ENCODE results near the gene PRKCZ.

DNA sequence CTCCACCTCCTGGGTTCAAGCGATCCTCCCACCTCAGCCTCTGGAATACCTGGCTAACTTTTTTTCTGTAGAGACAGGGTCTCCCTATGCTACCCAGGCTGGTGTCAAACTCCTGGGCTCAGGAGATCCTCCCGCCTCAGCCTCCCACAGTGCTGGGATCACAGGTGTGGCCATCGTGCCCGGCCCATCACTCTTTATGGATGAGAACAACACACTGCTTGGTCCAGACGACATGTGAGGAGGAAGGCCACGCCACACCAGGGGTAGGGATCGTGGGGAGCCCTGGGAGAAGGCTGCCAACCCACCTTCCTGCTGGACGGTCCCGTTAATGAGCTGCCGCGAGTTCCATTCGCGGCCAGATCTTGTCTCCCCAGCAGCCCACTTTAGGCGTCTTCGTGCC, 36.0 kb upstream of the PRKCZ start:
- no peak for TF ChIP-seq POLR2A (IDR thresholded peaks at IDR 0.05)
- TF ChIP-seq, protein P1, sequence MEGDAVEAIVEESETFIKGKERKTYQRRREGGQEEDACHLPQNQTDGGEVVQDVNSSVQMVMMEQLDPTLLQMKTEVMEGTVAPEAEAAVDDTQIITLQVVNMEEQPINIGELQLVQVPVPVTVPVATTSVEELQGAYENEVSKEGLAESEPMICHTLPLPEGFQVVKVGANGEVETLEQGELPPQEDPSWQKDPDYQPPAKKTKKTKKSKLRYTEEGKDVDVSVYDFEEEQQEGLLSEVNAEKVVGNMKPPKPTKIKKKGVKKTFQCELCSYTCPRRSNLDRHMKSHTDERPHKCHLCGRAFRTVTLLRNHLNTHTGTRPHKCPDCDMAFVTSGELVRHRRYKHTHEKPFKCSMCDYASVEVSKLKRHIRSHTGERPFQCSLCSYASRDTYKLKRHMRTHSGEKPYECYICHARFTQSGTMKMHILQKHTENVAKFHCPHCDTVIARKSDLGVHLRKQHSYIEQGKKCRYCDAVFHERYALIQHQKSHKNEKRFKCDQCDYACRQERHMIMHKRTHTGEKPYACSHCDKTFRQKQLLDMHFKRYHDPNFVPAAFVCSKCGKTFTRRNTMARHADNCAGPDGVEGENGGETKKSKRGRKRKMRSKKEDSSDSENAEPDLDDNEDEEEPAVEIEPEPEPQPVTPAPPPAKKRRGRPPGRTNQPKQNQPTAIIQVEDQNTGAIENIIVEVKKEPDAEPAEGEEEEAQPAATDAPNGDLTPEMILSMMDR (IDR thresholded peaks at IDR 0.05): no peak

All from heart left ventricle (tissue), 13 donors.